ENCODE data around the gene RNF214. TPM values are rescaled to one million over a fixed set of nuclear protein-coding genes. Genes with fewer than 3 reads are reported as not detected.

Gene RNF214
- total and polyA plus RNA-seq, 10 of the 15 experiments (the other 5 are each of a cell fraction or from before 2014, with no cell fraction given) = 4.8 to 16.8 (median 10.5) TPM

- H3K9ac ChIP-seq (ENCODE audit: control insufficient read depth, insufficient read depth, low read length) = no peak overlapping the region
- no peak overlapping the region for H2AFZ ChIP-seq (ENCODE audit: control insufficient read depth, low read depth, low read length)
- intact Hi-C loops (cut with micrococcal nuclease; ENCODE audit: unreplicated experiment) = no loop called here
- ATAC-seq (no peak), FAIRE-seq (no peak), DNase-seq (ENCODE audit: low read depth, low spot score) (no peak)
- H3K4me3 ChIP-seq = no peak overlapping the region
- no peak for TF ChIP-seq CBFB (IDR thresholded peaks at IDR 0.05; ENCODE audit: low read depth)
- no peak for TF ChIP-seq SUPT20H (IDR thresholded peaks at IDR 0.05; ENCODE audit: borderline replicate concordance, control insufficient read depth, low read depth, low read length)
- TF ChIP-seq BCLAF1 (IDR thresholded peaks at IDR 0.05) = no peak
- no peak for TF ChIP-seq E2F8 (IDR thresholded peaks at IDR 0.05; ENCODE audit: low read depth, partially characterized antibody)
- TF ChIP-seq ZNF207 (IDR thresholded peaks at IDR 0.05; ENCODE audit: borderline replicate concordance) = no peak
- H3K36me3 ChIP-seq (ENCODE audit: control insufficient read depth in 2 of 2, insufficient read depth in 2 of 2, low read length in 1 of 2) = peaks cover 4 to 13% of the 10 kb centered on the region in 2 experiments; a peak in 3 of 4 replicates
- no peak overlapping the region for H3K27ac ChIP-seq (ENCODE audit: control insufficient read depth, insufficient read depth)
- H3K4me1 ChIP-seq (ENCODE audit: control insufficient read depth, insufficient read depth, low read length) = no peaks in the 10 kb centered on the region
- in situ Hi-C loops (cut with MboI) = no loop called here
- RAD21 ChIA-PET (ENCODE audit: unreplicated experiment) = no interaction called here
- CTCF ChIA-PET = no interaction called here
- H3K9me3 ChIP-seq (replicated peaks; ENCODE audit: control insufficient read depth, insufficient read depth, low read length) = no peaks in the 10 kb centered on the region
- no TSS peak for BruUV-seq (replicated peaks)
- H3K27me3 ChIP-seq (replicated peaks in 1 of 2; ENCODE audit: control insufficient read depth in 2 of 2, insufficient read depth in 2 of 2, low read length in 1 of 2) = no peaks in the 10 kb centered on the region
- SMC1A ChIA-PET (ENCODE audit: uncharacterized antibody, unreplicated experiment) = no interaction called here
- no peaks in the 10 kb centered on the region for H3K79me2 ChIP-seq (ENCODE audit: control insufficient read depth, insufficient read depth, low read length)
- WGBS (ENCODE audit: insufficient coverage, insufficient replicate concordance, low lambda C conversion rate, missing lambda C conversion rate) = 96% methylated on average over 6 of the region's 6 CpGs
- no peaks in the 10 kb centered on the region for H4K20me1 ChIP-seq (ENCODE audit: control insufficient read depth, insufficient read depth)
- no peak overlapping the region for H3K4me2 ChIP-seq (ENCODE audit: control insufficient read depth, insufficient read depth)
- POLR2A ChIA-PET = no interaction called here
Observed at GRCh38 chr11:117281159-117281558, 48.7 kb downstream of the RNF214 start.
